GM03348 (cell line): Measurements from ENCODE around the gene SDK2.
"Not testable (repeated sequence)": the region's sequence is repeated elsewhere in the genome, so short reads cannot be mapped to it uniquely, and the experiment has no call there.

ENCODE experiments used
- DNase-seq: peaks from one replicate; pipeline ENCODE4 v3.0.0; 2012; ENCODE audit warnings: low spot score

The SDK2 gene

GRCh38 chr17:73318427-73318813, 325.8 kb downstream of the SDK2 start:
- no peak for DNase-seq

GRCh38 chr17:73317513-73318426, 326.5 kb downstream of the SDK2 start:
- DNase-seq = no peak

- DNase-seq = no peak
These were observed 327.2 kb downstream of the SDK2 start for GRCh38 chr17:73316919-73317505.

- DNase-seq = no peak
These were observed 328.8 kb downstream of the SDK2 start for GRCh38 chr17:73315471-73315870.

- no peak for DNase-seq
These were observed 330.6 kb downstream of the SDK2 start for GRCh38 chr17:73313526-73314127.

GRCh38 chr17:73312887-73313286, 331.4 kb downstream of the SDK2 start:
- DNase-seq = not testable (repeated sequence)

GRCh38 chr17:73311781-73312641, 332.2 kb downstream of the SDK2 start, which contains the start of gene CDC42EP4:
Gene CDC42EP4, minus strand, starts transcription at chr17:73312001. Its CDS starts 25,501 bp downstream, at chr17:73286500.
- peak; percentile 97 for DNase-seq

GRCh38 chr17:73311428-73311780, 332.8 kb downstream of the SDK2 start:
- no peak for DNase-seq

GRCh38 chr17:73309727-73310596, 334.3 kb downstream of the SDK2 start:
- no peak for DNase-seq

- not testable (repeated sequence) for DNase-seq
These were observed 335.3 kb downstream of the SDK2 start for GRCh38 chr17:73308959-73309358.

GRCh38 chr17:73308017-73308823, 336.0 kb downstream of the SDK2 start:
- DNase-seq = peak; percentile 41

- no peak for DNase-seq
These were observed 337.1 kb downstream of the SDK2 start for GRCh38 chr17:73307130-73307529.

GRCh38 chr17:73305845-73306836, 338.1 kb downstream of the SDK2 start:
- DNase-seq = no peak

GRCh38 chr17:73304971-73305812, 339.1 kb downstream of the SDK2 start:
- peak; percentile 75 for DNase-seq

- DNase-seq = no peak
These were observed 339.8 kb downstream of the SDK2 start for GRCh38 chr17:73304438-73304837.

GRCh38 chr17:73302189-73302588, 342.1 kb downstream of the SDK2 start:
- DNase-seq = peak; percentile 69

GRCh38 chr17:73301369-73301768, 342.9 kb downstream of the SDK2 start:
- no peak for DNase-seq

- DNase-seq = no peak
These were observed 343.9 kb downstream of the SDK2 start for GRCh38 chr17:73300392-73300791.
